Transverse colon (tissue), 3 donors: ENCODE data around the gene WNT5A.

Source experiments
- CTCF ChIP-seq, 5 experiments: fragments of 200-600 bp in 3 of 5; fragments of 450-650 bp in 2 of 5; sonication (generic) in 3 of 5; IDR thresholded peaks; 1 replicate in 2 of 5; 2 replicates in 3 of 5; pipeline ENCODE4 v1.5.1; 2016 to 2017; ENCODE audit warnings: antibody characterized with exemption in 5 of 5, inconsistent platforms in 3 of 5, mild to moderate bottlenecking in 2 of 5, moderate library complexity in 1 of 5
- POLR2A ChIP-seq: fragments of 450-650 bp; IDR thresholded peaks from one replicate; pipeline ENCODE4 v1.6.1; 2016; ENCODE audit warnings: antibody characterized with exemption, mild to moderate bottlenecking, moderate library complexity

- TF ChIP-seq CTCF (IDR thresholded peaks at IDR 0.05): no peak
- TF ChIP-seq POLR2A: no peak
Measured at GRCh38 chr3:55518451-55518850, 31.3 kb upstream of the WNT5A start.
